Measurements from ENCODE around the gene RPP21. TPM values are rescaled to one million over a fixed set of nuclear protein-coding genes. Genes with fewer than 3 reads are reported as not detected.

The RPP21 gene
- total RNA-seq, 1 experiment from 2014 or later: 64.0 TPM

- H2BK12ac ChIP-seq (ENCODE audit: insufficient read length, low read depth, low read length): no peak overlapping the region
- no CpG with 5 or more reads among the region's 2 CpGs for WGBS (ENCODE audit: extremely low coverage, insufficient read length, low lambda C conversion rate)
- H4K8ac ChIP-seq (replicated peaks; ENCODE audit: insufficient read length, low read depth, low read length): no peak overlapping the region
- no peaks in the 10 kb centered on the region for H3K79me2 ChIP-seq (ENCODE audit: insufficient read depth, low read length)
- no peak overlapping the region for H2BK5ac ChIP-seq (ENCODE audit: insufficient read length, low read length)
- no peak overlapping the region for H2BK15ac ChIP-seq (ENCODE audit: low read depth, low read length)
- Mint-ChIP-seq H3K4me1 (peaks cover 7 to 12% of the 10 kb centered on the region in 2 experiments), H3K27me3 (ENCODE audit: low read depth) (peaks cover 57% of the 10 kb centered on the region), H3K27ac (no peak overlapping the region), H3K9me3 (peaks cover 0 to 5% of the 10 kb centered on the region in 2 experiments), H3K4me3 (no peak overlapping the region), H3K36me3 (ENCODE audit: insufficient read depth in 1 of 3, low read depth in 3 of 3) (no peaks in the 10 kb centered on the region)
- no peak overlapping the region for H3K4me2 ChIP-seq (ENCODE audit: insufficient read depth, insufficient read length, low read length)
- H2AK5ac ChIP-seq (ENCODE audit: insufficient read length, low read length): no peak overlapping the region
- no peak for TF ChIP-seq CTCF (conservative IDR thresholded peaks at IDR 0.05)
- no peak overlapping the region for H2BK20ac ChIP-seq (ENCODE audit: low read depth, low read length, poor library complexity, severe bottlenecking)
- H3K4ac ChIP-seq (ENCODE audit: low read depth, low read length): no peak overlapping the region
- peaks cover 3% of the 10 kb centered on the region; the same call in 1 of the 2 replicates for H3K27me3 ChIP-seq (ENCODE audit: insufficient read depth, low read length)
- H3T11ph ChIP-seq (ENCODE audit: low read length): no peak overlapping the region
- no peak overlapping the region for H3K27ac ChIP-seq (ENCODE audit: insufficient read length, low read depth, low read length)
- no peak overlapping the region for H3K23ac ChIP-seq (ENCODE audit: insufficient read length, low read depth, low read length)
- H4K20me1 ChIP-seq (ENCODE audit: control insufficient read depth, insufficient read depth, insufficient read length): no peaks in the 10 kb centered on the region
- H3K79me1 ChIP-seq (ENCODE audit: insufficient read depth, low read depth, low read length, poor library complexity, severe bottlenecking): no peaks in the 10 kb centered on the region
- no peak for DNase-seq
- no peaks in the 10 kb centered on the region for H3K9me3 ChIP-seq (ENCODE audit: control insufficient read depth, low read depth, low read length)
- no peak overlapping the region for H4K5ac ChIP-seq (ENCODE audit: insufficient read length, low read depth, low read length)
- no peak overlapping the region for H2BK120ac ChIP-seq (ENCODE audit: low read depth, low read length, poor library complexity, severe bottlenecking)
- no peaks in the 10 kb centered on the region for H3K23me2 ChIP-seq (ENCODE audit: insufficient read length, low read depth, low read length, poor library complexity, severe bottlenecking)
- H3K14ac ChIP-seq (ENCODE audit: insufficient read depth, low read length): no peak overlapping the region
- no peak overlapping the region for H2AFZ ChIP-seq (ENCODE audit: low read length)
- no peak overlapping the region for H3K18ac ChIP-seq (ENCODE audit: insufficient read length, low read depth, low read length)
- H3K9ac ChIP-seq (ENCODE audit: extremely low read depth, insufficient read length, low read length): no peak overlapping the region
- H3K4me1 ChIP-seq (ENCODE audit: insufficient read depth, low read length): 0 out of 2 replicates have a peak, but pooled peaks cover 2% of the 10 kb centered on the region
- no peak overlapping the region for H3K56ac ChIP-seq (ENCODE audit: insufficient read length, low read depth, low read length)
- no peak overlapping the region for H4K91ac ChIP-seq (ENCODE audit: insufficient read length, low read depth, low read length)
These were observed 18.5 kb downstream of the RPP21 start for GRCh38 chr6:30363459-30363858.
